T-helper 2 cell treated with Interferon-gamma antibody and Interleukin-4, amounts not matched to agents 5 μg/mL and 100 μg/mL, for 36 hours (primary cell): Measurements from ENCODE around the gene MYCBPAP.

Experiments
- DNase-seq: peaks from one replicate; pipeline ENCODE4 v3.0.0; 2021; ENCODE audit warnings: low spot score
- H3K27ac Mint-ChIP-seq: one replicate; pipeline ENCODE4 v1.8.0; 2021; ENCODE audit warnings: mild to moderate bottlenecking, mixed read lengths
- H3K27me3 Mint-ChIP-seq: one replicate; pipeline ENCODE4 v1.8.0; 2021; ENCODE audit warnings: low read depth, mixed read lengths
- H3K36me3 Mint-ChIP-seq: one replicate; pipeline ENCODE4 v1.8.0; 2021; ENCODE audit warnings: low read depth, mixed read lengths
- H3K4me1 Mint-ChIP-seq: one replicate; pipeline ENCODE4 v1.8.0; 2021; ENCODE audit warnings: low read depth, mixed read lengths
- H3K4me3 Mint-ChIP-seq: one replicate; pipeline ENCODE4 v1.8.0; 2022; ENCODE audit warnings: mild to moderate bottlenecking, moderate library complexity, mixed read lengths
- H3K9me3 Mint-ChIP-seq: one replicate; pipeline ENCODE4 v1.8.0; 2021; ENCODE audit warnings: mixed read lengths

Gene MYCBPAP

GRCh38 chr17:50547736-50548083 lies 39.5 kb downstream of the MYCBPAP start:
- Mint-ChIP-seq H3K27me3 (peaks cover 19% of the 10 kb centered on the region), H3K9me3 (no peaks in the 10 kb centered on the region), H3K27ac (peak overlapping the region; percentile 60), H3K4me1 (peaks cover 9% of the 10 kb centered on the region), H3K4me3 (peak overlapping the region; percentile 83), H3K36me3 (no peaks in the 10 kb centered on the region)
- no peak for DNase-seq

DNA sequence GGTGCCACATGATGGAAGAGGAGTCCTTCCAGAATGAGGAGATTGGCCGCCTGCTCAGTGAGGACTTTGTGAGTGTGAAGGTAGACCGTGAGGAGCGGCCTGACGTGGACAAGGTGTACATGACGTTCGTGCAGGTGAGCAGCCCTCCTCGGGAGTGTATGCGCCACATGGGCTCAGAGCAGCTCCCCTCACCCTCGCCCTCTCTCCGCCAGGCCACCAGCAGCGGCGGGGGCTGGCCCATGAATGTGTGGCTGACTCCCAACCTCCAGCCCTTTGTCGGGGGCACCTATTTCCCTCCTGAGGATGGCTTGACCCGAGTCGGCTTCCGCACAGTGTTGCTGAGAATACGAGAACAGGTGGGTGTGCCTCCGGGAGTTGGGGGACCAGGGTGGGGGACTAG lies 40.6 kb downstream of the MYCBPAP start:
- Mint-ChIP-seq H3K4me1 (peaks cover 8% of the 10 kb centered on the region), H3K36me3 (no peaks in the 10 kb centered on the region), H3K4me3 (no peak overlapping the region), H3K27me3 (peaks cover 19% of the 10 kb centered on the region), H3K27ac (no peak overlapping the region), H3K9me3 (no peaks in the 10 kb centered on the region)
- no peak for DNase-seq

DNA sequence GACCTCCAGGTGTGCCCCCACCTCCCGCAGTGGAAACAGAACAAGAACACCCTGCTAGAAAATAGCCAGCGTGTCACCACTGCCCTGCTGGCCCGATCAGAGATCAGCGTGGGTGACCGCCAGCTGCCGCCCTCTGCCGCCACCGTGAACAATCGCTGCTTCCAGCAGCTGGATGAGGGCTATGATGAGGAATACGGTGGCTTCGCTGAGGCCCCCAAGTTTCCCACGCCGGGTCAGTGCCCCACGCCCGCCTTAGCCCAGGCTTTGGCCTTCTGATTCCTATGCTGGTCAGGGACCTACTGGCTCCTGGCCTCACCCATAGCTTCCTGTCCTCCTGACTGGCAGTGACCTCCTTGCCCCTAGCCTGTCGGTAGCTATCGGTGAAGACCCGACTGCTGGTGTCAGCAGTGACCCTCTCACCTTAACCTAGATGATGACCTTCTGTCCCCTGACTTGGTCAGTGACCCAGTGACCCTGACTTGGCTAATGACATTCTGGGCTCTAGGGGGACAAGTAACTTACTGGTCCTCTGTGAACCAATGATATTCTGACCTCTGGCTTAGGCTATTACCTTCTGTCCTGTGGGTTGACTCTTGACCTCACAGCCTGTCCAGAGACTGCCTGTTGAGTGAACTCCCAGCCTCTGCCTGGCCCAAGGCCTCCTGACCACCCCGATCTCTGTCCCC lies 41.2 kb downstream of the MYCBPAP start:
- H3K4me3 Mint-ChIP-seq = no peak overlapping the region

DNA sequence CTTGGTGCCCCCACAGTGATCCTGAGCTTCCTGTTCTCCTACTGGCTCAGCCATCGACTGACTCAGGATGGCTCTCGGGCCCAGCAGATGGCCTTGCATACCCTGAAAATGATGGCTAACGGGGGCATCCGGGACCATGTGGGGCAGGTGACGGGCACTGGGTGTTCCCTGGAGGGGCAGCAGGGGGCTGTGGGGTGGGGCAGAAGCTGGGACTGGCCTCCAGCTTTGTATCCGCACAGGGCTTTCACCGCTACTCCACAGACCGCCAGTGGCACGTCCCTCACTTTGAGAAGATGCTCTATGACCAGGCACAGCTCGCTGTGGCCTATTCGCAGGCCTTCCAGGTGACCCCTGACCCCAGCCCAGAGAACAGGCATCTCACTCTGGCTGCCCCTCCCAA lies 41.7 kb downstream of the MYCBPAP start:
- H3K27me3 Mint-ChIP-seq = peaks cover 10% of the 10 kb centered on the region
- no peaks in the 10 kb centered on the region for H3K36me3 Mint-ChIP-seq
- H3K4me1 Mint-ChIP-seq = peaks cover 8% of the 10 kb centered on the region
- H3K27ac Mint-ChIP-seq = no peak overlapping the region
- no peaks in the 10 kb centered on the region for H3K9me3 Mint-ChIP-seq
- H3K4me3 Mint-ChIP-seq = no peak overlapping the region
- DNase-seq = no peak

More for the DNA sequence above, 41.2 kb downstream of the MYCBPAP start:
- H3K27ac Mint-ChIP-seq = no peak overlapping the region
- peaks cover 14% of the 10 kb centered on the region for H3K27me3 Mint-ChIP-seq
- H3K36me3 Mint-ChIP-seq = no peaks in the 10 kb centered on the region
- no peak for DNase-seq
- H3K4me1 Mint-ChIP-seq = peaks cover 8% of the 10 kb centered on the region
- H3K9me3 Mint-ChIP-seq = no peaks in the 10 kb centered on the region

GRCh38 chr17:50550661-50551432 lies 42.6 kb downstream of the MYCBPAP start:
- no peak for DNase-seq
- no peak overlapping the region for H3K27ac Mint-ChIP-seq
- H3K4me3 Mint-ChIP-seq = no peak overlapping the region

GRCh38 chr17:50551433-50551815 lies 43.2 kb downstream of the MYCBPAP start:
- no peaks in the 10 kb centered on the region for H3K9me3 Mint-ChIP-seq
- no peak overlapping the region for H3K4me3 Mint-ChIP-seq
- H3K27ac Mint-ChIP-seq = no peak overlapping the region
- H3K27me3 Mint-ChIP-seq = peaks cover 4% of the 10 kb centered on the region
- peaks cover 4% of the 10 kb centered on the region for H3K4me1 Mint-ChIP-seq
- no peaks in the 10 kb centered on the region for H3K36me3 Mint-ChIP-seq
- no peak for DNase-seq

More at GRCh38 chr17:50550661-50551432, 42.6 kb downstream of the MYCBPAP start:
- peaks cover 8% of the 10 kb centered on the region for H3K27me3 Mint-ChIP-seq
- no peaks in the 10 kb centered on the region for H3K36me3 Mint-ChIP-seq
- peaks cover 6% of the 10 kb centered on the region for H3K4me1 Mint-ChIP-seq
- H3K9me3 Mint-ChIP-seq = no peaks in the 10 kb centered on the region

GRCh38 chr17:50551884-50552283 lies 43.6 kb downstream of the MYCBPAP start:
- DNase-seq = no peak
- no peaks in the 10 kb centered on the region for H3K9me3 Mint-ChIP-seq
- no peaks in the 10 kb centered on the region for H3K36me3 Mint-ChIP-seq
- H3K27ac Mint-ChIP-seq = no peak overlapping the region
- peaks cover 2% of the 10 kb centered on the region for H3K4me1 Mint-ChIP-seq
- H3K4me3 Mint-ChIP-seq = no peak overlapping the region
- peaks cover under 1% of the 10 kb centered on the region for H3K27me3 Mint-ChIP-seq

DNA sequence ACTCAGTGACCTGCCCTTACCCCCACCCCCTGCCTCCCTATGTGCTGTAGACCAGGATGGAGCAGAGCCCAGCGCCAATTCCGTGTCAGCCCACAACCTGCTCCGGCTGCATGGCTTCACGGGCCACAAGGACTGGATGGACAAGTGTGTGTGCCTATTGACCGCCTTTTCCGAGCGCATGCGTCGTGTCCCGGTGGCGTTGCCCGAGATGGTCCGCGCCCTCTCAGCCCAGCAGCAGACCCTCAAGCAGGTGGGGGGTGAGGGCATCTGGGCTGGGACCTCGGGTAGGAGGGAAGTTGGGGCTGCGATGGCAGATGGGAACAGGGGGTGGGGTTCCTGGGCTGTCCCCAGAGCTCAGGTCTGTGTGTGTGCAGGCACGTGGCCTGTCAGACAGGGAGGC lies 46.0 kb downstream of the MYCBPAP start:
- no peaks in the 10 kb centered on the region for H3K36me3 Mint-ChIP-seq

DNA sequence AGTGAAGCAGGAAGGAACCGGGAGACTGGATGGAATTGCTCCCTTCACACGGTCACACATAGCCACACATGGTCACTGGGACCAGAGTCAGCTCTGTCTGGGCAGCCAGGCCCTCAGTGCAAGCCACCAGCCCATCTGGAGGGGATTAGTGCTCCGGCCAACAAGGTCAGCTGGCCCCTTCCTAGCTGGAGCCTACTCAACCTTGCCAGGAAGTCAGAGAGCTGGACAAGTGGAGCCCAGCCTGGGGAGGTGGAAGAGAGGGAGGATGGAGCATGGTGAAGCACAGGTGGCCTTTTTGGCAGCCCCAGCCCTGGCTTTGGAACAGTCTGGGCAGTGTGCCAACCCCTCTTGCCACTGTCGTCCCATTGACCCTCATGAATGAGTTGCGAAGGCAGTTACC lies 48.6 kb downstream of the MYCBPAP start:
- DNase-seq = no peak
- no peaks in the 10 kb centered on the region for H3K36me3 Mint-ChIP-seq
- no peak overlapping the region for H3K27ac Mint-ChIP-seq
- peaks cover 3% of the 10 kb centered on the region for H3K4me1 Mint-ChIP-seq
- H3K4me3 Mint-ChIP-seq = no peak overlapping the region
- peaks cover 31% of the 10 kb centered on the region for H3K27me3 Mint-ChIP-seq
- H3K9me3 Mint-ChIP-seq = no peaks in the 10 kb centered on the region

More for the DNA sequence above, 46.0 kb downstream of the MYCBPAP start:
- no peak for DNase-seq
- no peak overlapping the region for H3K4me3 Mint-ChIP-seq
- H3K27ac Mint-ChIP-seq = no peak overlapping the region
- no peaks in the 10 kb centered on the region for H3K9me3 Mint-ChIP-seq
- H3K27me3 Mint-ChIP-seq = peaks cover 20% of the 10 kb centered on the region
- H3K4me1 Mint-ChIP-seq = no peaks in the 10 kb centered on the region

DNA sequence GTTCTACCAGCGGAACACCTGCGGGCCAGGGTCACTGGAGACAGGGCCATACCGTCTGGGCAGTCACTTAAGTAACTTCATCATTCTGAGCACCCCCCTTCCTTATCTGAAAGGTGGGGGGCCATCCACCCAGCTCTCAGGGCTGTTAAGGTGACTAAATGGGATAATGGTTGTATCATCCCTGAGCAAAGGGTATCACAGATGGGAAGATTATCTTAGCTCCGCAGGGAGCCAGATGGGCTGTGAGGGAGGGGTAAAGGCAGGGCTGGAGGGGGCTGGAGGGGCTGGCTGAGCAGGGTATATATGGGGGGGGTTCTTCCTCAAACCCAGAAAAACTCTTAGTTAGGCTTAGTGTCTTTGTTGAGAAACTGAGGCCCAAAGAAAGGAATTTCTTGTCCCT lies 49.4 kb downstream of the MYCBPAP start:
- Mint-ChIP-seq H3K4me3 (no peak overlapping the region), H3K4me1 (peaks cover 8% of the 10 kb centered on the region), H3K27ac (no peak overlapping the region), H3K36me3 (no peaks in the 10 kb centered on the region), H3K9me3 (no peaks in the 10 kb centered on the region), H3K27me3 (peaks cover 38% of the 10 kb centered on the region)
- no peak for DNase-seq

GRCh38 chr17:50558091-50558490 lies 49.9 kb downstream of the MYCBPAP start:
- no peaks in the 10 kb centered on the region for H3K36me3 Mint-ChIP-seq
- peaks cover 8% of the 10 kb centered on the region for H3K4me1 Mint-ChIP-seq
- H3K27ac Mint-ChIP-seq = no peak overlapping the region
- no peak for DNase-seq
- peaks cover 43% of the 10 kb centered on the region for H3K27me3 Mint-ChIP-seq
- H3K4me3 Mint-ChIP-seq = no peak overlapping the region
- H3K9me3 Mint-ChIP-seq = no peaks in the 10 kb centered on the region

DNA sequence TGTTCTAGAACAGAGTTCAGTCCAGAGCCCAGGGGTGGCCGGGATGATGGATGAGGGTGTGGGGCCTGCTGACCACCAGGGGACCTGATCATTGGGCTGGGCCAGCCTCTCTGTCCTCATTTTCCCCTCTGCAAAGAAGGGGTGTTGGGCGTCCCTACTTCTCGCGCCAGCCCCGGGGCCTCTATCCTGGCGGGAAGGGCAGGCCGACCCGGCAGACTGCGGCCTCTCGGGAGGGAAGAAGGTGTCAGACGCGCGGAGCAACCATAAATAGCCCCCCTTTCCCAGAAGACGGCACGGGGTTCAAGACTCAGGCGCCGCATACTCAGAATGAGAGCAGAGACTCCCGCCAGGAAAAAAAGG lies 50.3 kb downstream of the MYCBPAP start:
- Mint-ChIP-seq H3K36me3 (no peaks in the 10 kb centered on the region), H3K4me3 (peak overlapping the region; percentile 24), H3K27me3 (peaks cover 47% of the 10 kb centered on the region), H3K4me1 (peaks cover 8% of the 10 kb centered on the region), H3K27ac (no peak overlapping the region), H3K9me3 (no peaks in the 10 kb centered on the region)
- no peak for DNase-seq

DNA sequence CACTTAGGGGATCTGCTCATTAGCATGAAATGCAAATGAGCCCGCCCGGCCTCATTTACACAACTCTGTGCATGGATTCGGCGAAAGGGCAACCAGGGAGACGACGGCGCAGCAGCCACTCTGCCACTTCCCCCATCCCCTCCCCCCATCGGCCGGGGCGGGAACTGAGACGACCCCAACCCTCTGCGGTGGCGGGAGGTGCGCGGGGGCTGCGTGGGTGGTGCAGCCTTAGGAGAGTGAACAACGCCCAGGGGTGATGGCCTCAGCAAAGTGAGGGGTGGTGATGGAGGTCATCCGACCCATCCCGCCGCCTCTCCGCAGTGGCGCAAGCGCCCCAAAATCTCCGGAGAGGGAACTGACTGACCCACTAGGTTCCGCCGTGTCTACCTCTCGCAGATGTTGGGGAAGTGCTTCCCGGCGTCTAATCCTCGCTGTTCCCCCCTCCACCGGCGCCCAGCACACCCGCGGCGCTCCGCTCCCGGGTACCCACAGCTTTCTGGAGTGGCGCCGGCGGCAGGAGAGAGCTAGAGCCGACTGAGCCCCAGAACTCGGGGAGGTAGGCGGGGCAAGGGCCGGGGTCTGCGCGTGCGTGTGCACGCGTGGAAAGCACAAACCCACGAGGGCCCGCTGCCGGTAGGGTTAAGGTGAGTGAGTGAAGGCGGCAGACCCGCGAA lies 50.8 kb downstream of the MYCBPAP start:
- H3K27me3 Mint-ChIP-seq = peaks cover 53% of the 10 kb centered on the region
- no peak overlapping the region for H3K27ac Mint-ChIP-seq
- no peaks in the 10 kb centered on the region for H3K36me3 Mint-ChIP-seq
- no peaks in the 10 kb centered on the region for H3K9me3 Mint-ChIP-seq
- peak overlapping the region; percentile 24 for H3K4me3 Mint-ChIP-seq
- no peak for DNase-seq
- H3K4me1 Mint-ChIP-seq = peaks cover 8% of the 10 kb centered on the region

- peaks cover 57% of the 10 kb centered on the region for H3K27me3 Mint-ChIP-seq
- H3K4me3 Mint-ChIP-seq = peak overlapping the region; percentile 76
- H3K4me1 Mint-ChIP-seq = peaks cover 8% of the 10 kb centered on the region
- no peak overlapping the region for H3K27ac Mint-ChIP-seq
- DNase-seq = peak; percentile 26
- no peaks in the 10 kb centered on the region for H3K9me3 Mint-ChIP-seq
- H3K36me3 Mint-ChIP-seq = no peaks in the 10 kb centered on the region
Observed at GRCh38 chr17:50559674-50560184, 51.5 kb downstream of the MYCBPAP start.
